K562 (cell line): ENCODE measurements around the gene OR2B2. TPM values are rescaled to one million over a fixed set of nuclear protein-coding genes. Genes with fewer than 3 reads are reported as not detected.
A peak's percentile ranks its signal among the peaks of the same experiment; 100 is the strongest.

Source experiments
- CEBPB ChIP-seq: fragments of 450-650 bp; IDR thresholded peaks from 2 replicates; pipeline ENCODE4 v1.6.1; 2016; ENCODE audit warnings: missing genetic modification characterization, missing compliant biosample characterization
- CREM ChIP-seq: IDR thresholded peaks from 2 replicates; pipeline ENCODE4 v1.6.1; 2014; ENCODE audit warnings: antibody characterized with exemption, low read depth
- ERF ChIP-seq: fragments of 450-650 bp; formaldehyde crosslinking; IDR thresholded peaks from 2 replicates; pipeline ENCODE4 v1.4.0; 2020; ENCODE audit warnings: mild to moderate bottlenecking, mixed read lengths
- GTF2E2 ChIP-seq: fragments of 200-800 bp; sonication (Bioruptor generic); IDR thresholded peaks from 2 replicates; pipeline ENCODE4 v1.6.1; 2016; ENCODE audit warnings: missing genetic modification characterization, missing compliant biosample characterization
- HNRNPL ChIP-seq: fragments of 200-400 bp; formaldehyde crosslinking; IDR thresholded peaks from 2 replicates; pipeline ENCODE4 v1.6.1; 2017; ENCODE audit warnings: low read depth, mild to moderate bottlenecking, low read length
- MYBL2 ChIP-seq, 2 experiments: fragments of 450-650 bp in 1 of 2; sonication (generic) in 1 of 2; formaldehyde crosslinking in 1 of 2; IDR thresholded peaks; 2 replicates each; pipeline versions ENCODE4 v1.6.1 to v1.8.1; 2017 to 2022; ENCODE audit warnings: borderline replicate concordance in 1 of 2, inconsistent platforms in 1 of 2, low read depth in 1 of 2, mild to moderate bottlenecking in 1 of 2, missing genetic modification reagents in 1 of 2, moderate library complexity in 1 of 2
- NFYB ChIP-seq: IDR thresholded peaks from 2 replicates; pipeline ENCODE4 v1.6.1; 2011; ENCODE audit warnings: mild to moderate bottlenecking, moderate library complexity; ENCODE audit not compliant: insufficient read length; ENCODE audit errors: extremely low read depth
- NONO ChIP-seq, 2 experiments: fragments of 200-400 bp in 1 of 2; fragments of 450-650 bp in 1 of 2; formaldehyde crosslinking in 1 of 2; IDR thresholded peaks; 2 replicates each; pipeline ENCODE4 v1.6.1; 2017; ENCODE audit warnings: low read depth in 2 of 2, mild to moderate bottlenecking in 2 of 2, moderate library complexity in 2 of 2, low read length in 1 of 2
- PHB2 ChIP-seq: fragments of 450-650 bp; IDR thresholded peaks from 2 replicates; pipeline ENCODE4 v1.6.1; 2017; ENCODE audit warnings: low read depth
- PML ChIP-seq: IDR thresholded peaks from 2 replicates; pipeline ENCODE4 v1.6.1; 2012; ENCODE audit warnings: low read length, inconsistent platforms
- SREBF1 ChIP-seq: fragments of 150-350 bp; IDR thresholded peaks from 2 replicates; pipeline ENCODE4 v1.6.1; 2014; ENCODE audit warnings: antibody characterized with exemption, low read depth, low read length, borderline replicate concordance
- SRSF3 ChIP-seq: fragments of 200-400 bp; formaldehyde crosslinking; IDR thresholded peaks from 2 replicates; pipeline ENCODE4 v1.6.1; 2016; ENCODE audit warnings: mild to moderate bottlenecking, low read length, moderate library complexity; ENCODE audit not compliant: insufficient read depth
- SRSF7 ChIP-seq: fragments of 200-400 bp; formaldehyde crosslinking; optimal IDR thresholded peaks from 2 replicates; pipeline ENCODE3; 2017; ENCODE audit warnings: mild to moderate bottlenecking, low read depth, low read length
- TAF1 ChIP-seq: IDR thresholded peaks from 2 replicates; pipeline ENCODE4 v1.6.1; 2011; ENCODE audit warnings: mild to moderate bottlenecking, low read length, moderate library complexity; ENCODE audit not compliant: insufficient read depth, control insufficient read depth, severe bottlenecking; ENCODE audit errors: extremely low read depth
- TOE1 ChIP-seq, 2 experiments: fragments of 450-650 bp in 1 of 2; sonication (generic) in 1 of 2; formaldehyde crosslinking in 1 of 2; IDR thresholded peaks; 2 replicates each; pipeline versions ENCODE4 v1.7.1 to v1.8.0; 2016 to 2022; ENCODE audit warnings: borderline replicate concordance in 2 of 2, mild to moderate bottlenecking in 2 of 2, antibody characterized with exemption in 1 of 2, inconsistent platforms in 1 of 2, low read depth in 1 of 2, missing genetic modification reagents in 1 of 2, moderate library complexity in 1 of 2
- WHSC1 ChIP-seq: IDR thresholded peaks from one replicate; pipeline ENCODE4 v1.6.1; 2012; ENCODE audit warnings: low read length, control low read depth, inconsistent platforms
- polyA plus RNA-seq, 8 experiments: library from polyadenylated mRNA; depleted of rRNA in 4 of 8; stranded (reverse) in 5 of 8; unstranded in 3 of 8; fragments of >200 nt; fragmentation: Nextera tagmentation in 2 of 8; fragmentation: Illumina TruSeq in 1 of 8; extraction: Ambion mirVana in 2 of 8; extraction: Trizol in 1 of 8; gene quantifications; 2 replicates each; pipeline versions ENCODE4 v1.2.1 to v1.2.3, GENCODE V29; 2011 to 2014; ENCODE audit warnings: inconsistent platforms in 1 of 8, missing spikeins in 1 of 8
- total RNA-seq, 7 experiments: library from RNA; depleted of rRNA in 6 of 7; stranded (reverse); fragments of >200 nt in 6 of 7; fragmentation: Illumina TruSeq in 2 of 7; extraction: Trizol in 2 of 7; gene quantifications; 2 replicates each; pipeline versions ENCODE4 v1.2.1 to v1.2.3, GENCODE V29; 2011 to 2021; ENCODE audit warnings: low replicate concordance in 1 of 7
- TF ChIP-seq, protein P1 (sequence below), 3 experiments: IDR thresholded peaks in 2 of 3; conservative IDR thresholded peaks in 1 of 3; 2 replicates each; pipeline ENCODE4 v1.5.1; 2011 to 2012; ENCODE audit warnings: low read length in 3 of 3, mild to moderate bottlenecking in 3 of 3, control low read depth in 2 of 3, improper control_type of control experiment in 1 of 3, inconsistent platforms in 1 of 3, low read depth in 1 of 3, mixed read lengths in 1 of 3, moderate library complexity in 1 of 3; ENCODE audit not compliant: insufficient read depth in 2 of 3
- TF ChIP-seq, protein P2 (sequence below), 2 experiments: fragments of 450-650 bp in 1 of 2; IDR thresholded peaks; 2 replicates each; pipeline ENCODE4 v1.6.1; 2011 to 2017; ENCODE audit warnings: low read depth in 2 of 2, antibody characterized with exemption in 1 of 2, borderline replicate concordance in 1 of 2, low read length in 1 of 2, mild to moderate bottlenecking in 1 of 2, mixed read lengths in 1 of 2; ENCODE audit not compliant: control insufficient read depth in 1 of 2
- TF ChIP-seq, protein P3 (sequence below): sonication (generic); formaldehyde crosslinking; IDR thresholded peaks from 2 replicates; pipeline ENCODE4 v1.8.1; 2023; ENCODE audit warnings: mild to moderate bottlenecking, missing genetic modification reagents

The OR2B2 gene
- total and polyA plus RNA-seq, 9 of the 15 experiments (the other 6 are each of a cell fraction or from before 2014, with no cell fraction given) = 0.24 TPM; not detected in 8

DNA sequence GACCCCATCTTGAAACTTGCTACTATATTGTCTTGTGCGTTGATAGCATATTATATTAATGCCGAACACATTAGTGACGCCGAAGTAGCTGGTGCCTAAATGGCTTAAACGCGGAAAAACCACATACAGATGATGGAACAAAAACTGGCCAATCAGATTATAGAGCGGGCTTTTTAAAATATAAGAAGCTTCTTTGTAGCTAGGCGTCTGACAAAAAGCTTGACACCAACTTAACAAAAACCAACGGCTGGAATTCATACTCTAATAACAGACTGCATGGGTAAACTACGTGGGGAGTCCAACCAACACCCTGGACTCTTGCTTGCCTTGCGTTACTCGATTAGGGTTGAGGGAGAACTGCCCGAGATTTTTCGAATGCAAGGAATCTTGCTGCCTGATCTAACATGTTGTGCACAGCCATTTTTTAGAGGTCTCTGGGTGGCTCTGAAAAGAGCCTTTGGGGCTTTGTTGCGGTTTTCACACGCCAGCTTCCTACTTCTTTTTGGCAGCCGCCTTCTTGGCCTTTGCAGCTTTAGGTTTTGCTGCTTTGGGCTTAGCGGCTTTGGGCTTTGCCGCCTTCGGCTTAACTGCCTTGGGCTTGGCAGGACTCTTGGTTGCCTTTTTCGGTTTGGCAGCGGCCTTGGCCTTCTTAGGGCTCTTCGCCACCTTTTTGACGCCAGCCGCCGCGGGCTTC, 45.7 kb downstream of the OR2B2 start (continued):
- TF ChIP-seq MYBL2 (IDR thresholded peaks at IDR 0.05; ENCODE audit: low read depth) (peak; percentile 40; the same call in 1 of the 2 replicates), MYBL2 (CRISPR knock-in tag; IDR thresholded peaks at IDR 0.05; ENCODE audit: borderline replicate concordance) (no peak; the same call in 1 of the 2 replicates), NFYB (peak; percentile 64), SREBF1 (no peak), PML (0 out of 2 replicates have a peak, but pooled peaks have one; percentile 19), CREM (no peak), NONO (IDR thresholded peaks at IDR 0.05; ENCODE audit: low read depth in 2 of 2, low read length in 1 of 2) (0 out of 4 replicates have a peak, but pooled peaks of 1 of the 2 experiments have one; percentile 14), SRSF3 (no peak), SRSF7 (no peak), PHB2 (no peak), HNRNPL (peak; percentile 53; the same call in 1 of the 2 replicates), TOE1 (IDR thresholded peaks at IDR 0.05; ENCODE audit: borderline replicate concordance) (no peak), TOE1 (CRISPR knock-in tag; IDR thresholded peaks at IDR 0.05; ENCODE audit: borderline replicate concordance, low read depth) (0 out of 2 replicates have a peak, but pooled peaks have one; percentile 8), GTF2E2 (tag) (no peak), CEBPB (tag) (no peak), WHSC1 (no peak), ERF (CRISPR knock-in tag) (no peak), TAF1 (peak; percentile 5)
- TF ChIP-seq, protein P1, sequence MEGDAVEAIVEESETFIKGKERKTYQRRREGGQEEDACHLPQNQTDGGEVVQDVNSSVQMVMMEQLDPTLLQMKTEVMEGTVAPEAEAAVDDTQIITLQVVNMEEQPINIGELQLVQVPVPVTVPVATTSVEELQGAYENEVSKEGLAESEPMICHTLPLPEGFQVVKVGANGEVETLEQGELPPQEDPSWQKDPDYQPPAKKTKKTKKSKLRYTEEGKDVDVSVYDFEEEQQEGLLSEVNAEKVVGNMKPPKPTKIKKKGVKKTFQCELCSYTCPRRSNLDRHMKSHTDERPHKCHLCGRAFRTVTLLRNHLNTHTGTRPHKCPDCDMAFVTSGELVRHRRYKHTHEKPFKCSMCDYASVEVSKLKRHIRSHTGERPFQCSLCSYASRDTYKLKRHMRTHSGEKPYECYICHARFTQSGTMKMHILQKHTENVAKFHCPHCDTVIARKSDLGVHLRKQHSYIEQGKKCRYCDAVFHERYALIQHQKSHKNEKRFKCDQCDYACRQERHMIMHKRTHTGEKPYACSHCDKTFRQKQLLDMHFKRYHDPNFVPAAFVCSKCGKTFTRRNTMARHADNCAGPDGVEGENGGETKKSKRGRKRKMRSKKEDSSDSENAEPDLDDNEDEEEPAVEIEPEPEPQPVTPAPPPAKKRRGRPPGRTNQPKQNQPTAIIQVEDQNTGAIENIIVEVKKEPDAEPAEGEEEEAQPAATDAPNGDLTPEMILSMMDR (IDR thresholded peaks at IDR 0.05 in 2 of 3, conservative IDR thresholded peaks at IDR 0.05 in 1 of 3; ENCODE audit: insufficient read depth in 2 of 3, low read depth in 1 of 3, low read length in 3 of 3) = no peak
- TF ChIP-seq, protein P2, sequence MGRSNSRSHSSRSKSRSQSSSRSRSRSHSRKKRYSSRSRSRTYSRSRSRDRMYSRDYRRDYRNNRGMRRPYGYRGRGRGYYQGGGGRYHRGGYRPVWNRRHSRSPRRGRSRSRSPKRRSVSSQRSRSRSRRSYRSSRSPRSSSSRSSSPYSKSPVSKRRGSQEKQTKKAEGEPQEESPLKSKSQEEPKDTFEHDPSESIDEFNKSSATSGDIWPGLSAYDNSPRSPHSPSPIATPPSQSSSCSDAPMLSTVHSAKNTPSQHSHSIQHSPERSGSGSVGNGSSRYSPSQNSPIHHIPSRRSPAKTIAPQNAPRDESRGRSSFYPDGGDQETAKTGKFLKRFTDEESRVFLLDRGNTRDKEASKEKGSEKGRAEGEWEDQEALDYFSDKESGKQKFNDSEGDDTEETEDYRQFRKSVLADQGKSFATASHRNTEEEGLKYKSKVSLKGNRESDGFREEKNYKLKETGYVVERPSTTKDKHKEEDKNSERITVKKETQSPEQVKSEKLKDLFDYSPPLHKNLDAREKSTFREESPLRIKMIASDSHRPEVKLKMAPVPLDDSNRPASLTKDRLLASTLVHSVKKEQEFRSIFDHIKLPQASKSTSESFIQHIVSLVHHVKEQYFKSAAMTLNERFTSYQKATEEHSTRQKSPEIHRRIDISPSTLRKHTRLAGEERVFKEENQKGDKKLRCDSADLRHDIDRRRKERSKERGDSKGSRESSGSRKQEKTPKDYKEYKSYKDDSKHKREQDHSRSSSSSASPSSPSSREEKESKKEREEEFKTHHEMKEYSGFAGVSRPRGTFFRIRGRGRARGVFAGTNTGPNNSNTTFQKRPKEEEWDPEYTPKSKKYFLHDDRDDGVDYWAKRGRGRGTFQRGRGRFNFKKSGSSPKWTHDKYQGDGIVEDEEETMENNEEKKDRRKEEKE (IDR thresholded peaks at IDR 0.05; ENCODE audit: borderline replicate concordance in 1 of 2, control insufficient read depth in 1 of 2, low read depth in 2 of 2, low read length in 1 of 2) = peak in 1 of 2 experiments; percentile 89; a peak in 3 of 4 replicates
- TF ChIP-seq, protein P3, sequence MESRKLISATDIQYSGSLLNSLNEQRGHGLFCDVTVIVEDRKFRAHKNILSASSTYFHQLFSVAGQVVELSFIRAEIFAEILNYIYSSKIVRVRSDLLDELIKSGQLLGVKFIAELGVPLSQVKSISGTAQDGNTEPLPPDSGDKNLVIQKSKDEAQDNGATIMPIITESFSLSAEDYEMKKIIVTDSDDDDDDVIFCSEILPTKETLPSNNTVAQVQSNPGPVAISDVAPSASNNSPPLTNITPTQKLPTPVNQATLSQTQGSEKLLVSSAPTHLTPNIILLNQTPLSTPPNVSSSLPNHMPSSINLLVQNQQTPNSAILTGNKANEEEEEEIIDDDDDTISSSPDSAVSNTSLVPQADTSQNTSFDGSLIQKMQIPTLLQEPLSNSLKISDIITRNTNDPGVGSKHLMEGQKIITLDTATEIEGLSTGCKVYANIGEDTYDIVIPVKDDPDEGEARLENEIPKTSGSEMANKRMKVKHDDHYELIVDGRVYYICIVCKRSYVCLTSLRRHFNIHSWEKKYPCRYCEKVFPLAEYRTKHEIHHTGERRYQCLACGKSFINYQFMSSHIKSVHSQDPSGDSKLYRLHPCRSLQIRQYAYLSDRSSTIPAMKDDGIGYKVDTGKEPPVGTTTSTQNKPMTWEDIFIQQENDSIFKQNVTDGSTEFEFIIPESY (CRISPR knock-in tag) = peak; percentile 45
